ENCODE measurements around the gene PPFIBP1. TPM values are rescaled to one million over a fixed set of nuclear protein-coding genes. Genes with fewer than 3 reads are reported as not detected.
A peak's percentile ranks its signal among the peaks of the same experiment; 100 is the strongest.
"Not testable (repeated sequence)": the region's sequence is repeated elsewhere in the genome, so short reads cannot be mapped to it uniquely, and the experiment has no call there.

The PPFIBP1 gene
- total RNA-seq, 1 donor from 2014 or later = 136 TPM

GRCh38 chr12:27652174-27652763 is 128.3 kb downstream of the PPFIBP1 start:
- intact Hi-C loops (cut with DNase I) = loop anchor here (10.0 kb wide), 1 partner anchor 217 kb away; no protein-coding TSS in a partner anchor
- H3K27ac ChIP-seq = no peak overlapping the region
- DNase-seq = no peak

DNA sequence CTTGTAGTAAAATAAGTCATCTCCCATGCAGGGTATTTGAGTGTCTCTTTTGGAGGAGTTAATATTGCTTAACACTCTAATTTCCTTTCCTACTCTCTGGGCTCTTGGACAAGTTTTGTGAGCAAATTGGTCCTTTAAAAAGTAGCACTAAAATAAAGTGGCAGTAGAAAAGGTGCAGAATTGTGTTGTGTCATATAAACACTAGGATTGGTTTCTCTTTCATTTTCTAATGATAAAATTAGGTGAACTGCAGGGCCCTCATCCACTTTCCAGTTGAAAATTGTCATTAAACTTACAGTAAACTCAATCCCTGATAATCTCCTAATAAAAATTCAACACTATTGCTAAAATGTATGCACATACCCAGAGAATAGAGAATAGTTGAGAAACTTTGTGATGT is 129.7 kb downstream of the PPFIBP1 start:
- no peak overlapping the region for H3K27ac ChIP-seq
- no peak for ATAC-seq

More at GRCh38 chr12:27652174-27652763, 128.3 kb downstream of the PPFIBP1 start:
- TF ChIP-seq CTCF (IDR thresholded peaks at IDR 0.05) = peak; percentile 92
- ATAC-seq = peak; percentile 91
- Histone ChIP-seq H3K4me1 (no peaks in the 10 kb centered on the region), H3K4me3 (no peak overlapping the region), H3K27me3 (no peaks in the 10 kb centered on the region), H3K36me3 (peaks cover 18% of the 10 kb centered on the region), H3K9me3 (no peaks in the 10 kb centered on the region)

GRCh38 chr12:27655476-27655875 is 131.5 kb downstream of the PPFIBP1 start:
- H3K4me3 ChIP-seq, H3K27me3 ChIP-seq, DNase-seq, H3K27ac ChIP-seq, H3K9me3 ChIP-seq, ATAC-seq, H3K4me1 ChIP-seq: not testable (repeated sequence)
- H3K36me3 ChIP-seq = peaks cover 33% of the 10 kb centered on the region
- intact Hi-C loops (cut with DNase I) = loop anchor here (10.0 kb wide), 1 partner anchor 221 kb away; no protein-coding TSS in a partner anchor

More for the DNA sequence above, 129.7 kb downstream of the PPFIBP1 start:
- intact Hi-C loops (cut with DNase I) = loop anchor here (10.0 kb wide), 1 partner anchor 219 kb away; no protein-coding TSS in a partner anchor
- Histone ChIP-seq H3K4me3 (no peak overlapping the region), H3K9me3 (no peaks in the 10 kb centered on the region), H3K27me3 (no peaks in the 10 kb centered on the region), H3K36me3 (peaks cover 24% of the 10 kb centered on the region), H3K4me1 (no peaks in the 10 kb centered on the region)
- no peak for DNase-seq
- TF ChIP-seq CTCF (IDR thresholded peaks at IDR 0.05) = no peak

DNA sequence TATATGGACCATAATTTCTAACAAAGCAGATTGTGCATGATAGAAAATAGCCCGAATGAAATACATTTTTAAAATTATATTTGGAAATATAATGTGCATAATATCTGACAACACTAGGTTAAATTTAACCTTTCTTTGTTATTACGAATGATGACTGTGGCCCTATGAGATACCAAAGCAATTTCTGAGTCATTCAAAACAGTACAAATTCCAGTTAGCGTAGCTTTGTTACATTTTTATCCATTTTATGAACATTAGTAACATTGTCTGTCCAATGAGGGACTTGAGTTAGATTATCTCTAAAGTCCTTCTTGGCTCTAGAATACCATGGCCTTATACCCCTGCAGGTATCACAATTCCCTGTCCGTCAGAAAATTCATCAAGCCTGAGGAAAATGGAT is 133.3 kb downstream of the PPFIBP1 start:
- ATAC-seq (no peak), DNase-seq (no peak)
- Histone ChIP-seq H3K27me3 (no peaks in the 10 kb centered on the region), H3K4me3 (no peak overlapping the region), H3K27ac (no peak overlapping the region), H3K36me3 (peaks cover 48% of the 10 kb centered on the region), H3K4me1 (no peaks in the 10 kb centered on the region), H3K9me3 (no peaks in the 10 kb centered on the region)
- intact Hi-C loops (cut with DNase I) = loop anchor here (10.0 kb wide), 1 partner anchor 222 kb away; no protein-coding TSS in a partner anchor
- TF ChIP-seq CTCF (IDR thresholded peaks at IDR 0.05) = no peak

DNA sequence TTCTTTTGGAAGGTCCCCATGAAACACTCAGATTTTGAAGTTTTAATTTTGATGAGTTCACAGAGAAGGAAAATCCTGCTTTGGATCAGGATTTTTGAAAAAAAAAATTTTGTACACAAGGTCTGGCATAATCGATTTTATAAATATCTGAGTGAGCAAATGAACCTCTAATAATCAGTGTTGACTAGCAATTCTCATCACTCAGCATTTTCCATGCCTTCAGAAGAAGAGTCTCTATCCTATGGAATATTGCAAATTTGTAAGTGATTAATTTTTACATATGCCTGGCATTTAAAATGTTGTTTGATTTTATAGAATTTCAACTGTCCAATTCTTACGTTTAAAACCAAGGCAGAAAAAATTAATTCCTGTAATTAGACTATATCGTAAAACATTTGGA is 141.7 kb downstream of the PPFIBP1 start:
- Histone ChIP-seq H3K36me3 (peaks cover 60% of the 10 kb centered on the region), H3K9me3 (no peaks in the 10 kb centered on the region), H3K27me3 (no peaks in the 10 kb centered on the region), H3K4me3 (no peak overlapping the region), H3K4me1 (no peaks in the 10 kb centered on the region), H3K27ac (no peak overlapping the region)
- intact Hi-C loops (cut with DNase I) = no loop called here
- DNase-seq (no peak), ATAC-seq (no peak)
- TF ChIP-seq CTCF (IDR thresholded peaks at IDR 0.05) = no peak

GRCh38 chr12:27666510-27666909 is 142.5 kb downstream of the PPFIBP1 start:
- no peak for ATAC-seq
- H3K9me3 ChIP-seq = no peaks in the 10 kb centered on the region
- H3K27ac ChIP-seq = no peak overlapping the region
- no peak for DNase-seq
- H3K4me3 ChIP-seq = no peak overlapping the region
- intact Hi-C loops (cut with DNase I) = no loop called here
- H3K27me3 ChIP-seq = no peaks in the 10 kb centered on the region
- no peaks in the 10 kb centered on the region for H3K4me1 ChIP-seq
- no peak for TF ChIP-seq CTCF (IDR thresholded peaks at IDR 0.05)
- H3K36me3 ChIP-seq = peaks cover 52% of the 10 kb centered on the region
